ENCODE measurements around the gene ADAMTS10. TPM values are rescaled to one million over a fixed set of nuclear protein-coding genes. Genes with fewer than 3 reads are reported as not detected.

Gene ADAMTS10
- total RNA-seq, 1 experiment from 2014 or later: 26.5 TPM

GRCh38 chr19:8600064-8600463 lies 10.5 kb downstream of the ADAMTS10 start:
- no peaks in the 10 kb centered on the region for H3K23me2 ChIP-seq (ENCODE audit: insufficient read length, low read depth, low read length, poor library complexity, severe bottlenecking)
- no peak overlapping the region for H3K14ac ChIP-seq (ENCODE audit: insufficient read depth, low read length)
- no peak overlapping the region for H3K4me2 ChIP-seq (ENCODE audit: insufficient read depth, insufficient read length, low read length)
- no peak for TF ChIP-seq CTCF (conservative IDR thresholded peaks at IDR 0.05)
- H3K36me3 Mint-ChIP-seq (ENCODE audit: insufficient read depth in 1 of 3, low read depth in 3 of 3): peaks cover 22 to 37% (median 23%) of the 10 kb centered on the region in 3 experiments
- no peak overlapping the region for H3K27ac Mint-ChIP-seq
- H3K4ac ChIP-seq (ENCODE audit: low read depth, low read length): no peak overlapping the region
- no peak overlapping the region for H2AK5ac ChIP-seq (ENCODE audit: insufficient read length, low read length)
- no peak overlapping the region for H3K4me3 Mint-ChIP-seq
- H2BK5ac ChIP-seq (ENCODE audit: insufficient read length, low read length): no peak overlapping the region
- H4K20me1 ChIP-seq (ENCODE audit: control insufficient read depth, insufficient read depth, insufficient read length): no peaks in the 10 kb centered on the region
- H4K8ac ChIP-seq (replicated peaks; ENCODE audit: insufficient read length, low read depth, low read length): no peak overlapping the region
- no peak overlapping the region for H2AFZ ChIP-seq (ENCODE audit: low read length)
- H3K4me1 Mint-ChIP-seq: no peaks in the 10 kb centered on the region
- H3K79me1 ChIP-seq (ENCODE audit: insufficient read depth, low read depth, low read length, poor library complexity, severe bottlenecking): no peaks in the 10 kb centered on the region
- no peaks in the 10 kb centered on the region for H3K27me3 ChIP-seq (ENCODE audit: insufficient read depth, low read length)
- no peak overlapping the region for H2BK20ac ChIP-seq (ENCODE audit: low read depth, low read length, poor library complexity, severe bottlenecking)
- no peak overlapping the region for H3K18ac ChIP-seq (ENCODE audit: insufficient read length, low read depth, low read length)
- no peak overlapping the region for H3K9ac ChIP-seq (ENCODE audit: extremely low read depth, insufficient read length, low read length)
- no peak overlapping the region for H4K91ac ChIP-seq (ENCODE audit: insufficient read length, low read depth, low read length)
- H3K27me3 Mint-ChIP-seq (ENCODE audit: low read depth): peaks cover 3% of the 10 kb centered on the region; the same call in 1 of the 2 replicates
- H3K79me2 ChIP-seq (ENCODE audit: insufficient read depth, low read length): no peaks in the 10 kb centered on the region
- H3K23ac ChIP-seq (ENCODE audit: insufficient read length, low read depth, low read length): no peak overlapping the region
- no peak overlapping the region for H3T11ph ChIP-seq (ENCODE audit: low read length)
- H3K9me3 Mint-ChIP-seq: peaks cover 3 to 5% of the 10 kb centered on the region in 2 experiments; a peak in 3 of 5 replicates
- H3K9me3 ChIP-seq (ENCODE audit: control insufficient read depth, low read depth, low read length): no peaks in the 10 kb centered on the region
- no peak overlapping the region for H4K5ac ChIP-seq (ENCODE audit: insufficient read length, low read depth, low read length)
- H3K56ac ChIP-seq (ENCODE audit: insufficient read length, low read depth, low read length): no peak overlapping the region
- H3K4me1 ChIP-seq (ENCODE audit: insufficient read depth, low read length): no peaks in the 10 kb centered on the region
- no CpG with 5 or more reads among the region's 2 CpGs for WGBS (ENCODE audit: extremely low coverage, insufficient read length, low lambda C conversion rate)
- H2BK12ac ChIP-seq (ENCODE audit: insufficient read length, low read depth, low read length): no peak overlapping the region
- no peak overlapping the region for H2BK15ac ChIP-seq (ENCODE audit: low read depth, low read length)
- no peak overlapping the region for H2BK120ac ChIP-seq (ENCODE audit: low read depth, low read length, poor library complexity, severe bottlenecking)
- no peak overlapping the region for H3K27ac ChIP-seq (ENCODE audit: insufficient read length, low read depth, low read length)
- DNase-seq: no peak

All from H9 (cell line).